ENCODE data around the gene RTP3.

DNA sequence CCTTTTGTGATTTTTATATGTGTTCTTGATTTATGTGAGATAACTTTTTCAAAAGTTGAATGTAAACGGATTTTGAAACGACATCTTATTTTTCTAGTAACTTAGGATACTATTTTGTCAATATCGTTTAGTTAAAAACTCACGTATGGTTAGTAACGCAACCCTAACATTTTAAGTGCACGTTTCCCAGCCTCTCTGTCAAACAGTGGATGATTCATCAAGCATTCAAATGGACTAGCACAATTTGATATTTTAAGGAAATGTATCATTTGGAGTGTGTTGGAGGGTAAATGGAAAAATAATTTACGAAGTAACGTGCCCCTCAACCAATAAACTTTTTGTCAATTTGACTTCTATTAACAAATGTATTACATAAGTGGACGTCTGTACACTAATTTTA is 23.3 kb downstream of the RTP3 start:
- TF ChIP-seq, protein P1, sequence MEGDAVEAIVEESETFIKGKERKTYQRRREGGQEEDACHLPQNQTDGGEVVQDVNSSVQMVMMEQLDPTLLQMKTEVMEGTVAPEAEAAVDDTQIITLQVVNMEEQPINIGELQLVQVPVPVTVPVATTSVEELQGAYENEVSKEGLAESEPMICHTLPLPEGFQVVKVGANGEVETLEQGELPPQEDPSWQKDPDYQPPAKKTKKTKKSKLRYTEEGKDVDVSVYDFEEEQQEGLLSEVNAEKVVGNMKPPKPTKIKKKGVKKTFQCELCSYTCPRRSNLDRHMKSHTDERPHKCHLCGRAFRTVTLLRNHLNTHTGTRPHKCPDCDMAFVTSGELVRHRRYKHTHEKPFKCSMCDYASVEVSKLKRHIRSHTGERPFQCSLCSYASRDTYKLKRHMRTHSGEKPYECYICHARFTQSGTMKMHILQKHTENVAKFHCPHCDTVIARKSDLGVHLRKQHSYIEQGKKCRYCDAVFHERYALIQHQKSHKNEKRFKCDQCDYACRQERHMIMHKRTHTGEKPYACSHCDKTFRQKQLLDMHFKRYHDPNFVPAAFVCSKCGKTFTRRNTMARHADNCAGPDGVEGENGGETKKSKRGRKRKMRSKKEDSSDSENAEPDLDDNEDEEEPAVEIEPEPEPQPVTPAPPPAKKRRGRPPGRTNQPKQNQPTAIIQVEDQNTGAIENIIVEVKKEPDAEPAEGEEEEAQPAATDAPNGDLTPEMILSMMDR (IDR thresholded peaks at IDR 0.05): no peak
- TF ChIP-seq POLR2A (IDR thresholded peaks at IDR 0.05): no peak

Measured in esophagus squamous epithelium (tissue), 4 donors.